Mesenchymal stem cell (in vitro differentiated cells and primary cell): Measurements from ENCODE around the gene TASL.

ENCODE experiments used
- DNase-seq: peaks from one replicate; pipeline ENCODE4 v3.0.0-alpha.2; 2013
- H2AFZ ChIP-seq: one replicate; pipeline ENCODE4 v1.6.1; 2013; ENCODE audit warnings: low read depth, mild to moderate bottlenecking, control low read depth, inconsistent platforms, low read length, moderate library complexity
- H2AK5ac ChIP-seq: 2 replicates; pipeline ENCODE4 v1.6.1; 2013; ENCODE audit warnings: low read length, moderate library complexity, mild to moderate bottlenecking, inconsistent platforms; ENCODE audit not compliant: severe bottlenecking
- H2BK120ac ChIP-seq: one replicate; pipeline ENCODE4 v1.6.1; 2013; ENCODE audit warnings: low read depth, mild to moderate bottlenecking, inconsistent platforms, low read length, moderate library complexity
- H2BK12ac ChIP-seq, 2 experiments: one replicate each; pipeline ENCODE4 v1.6.1; 2013; ENCODE audit warnings: inconsistent platforms in 2 of 2, low read length in 2 of 2, mild to moderate bottlenecking in 2 of 2, moderate library complexity in 2 of 2, control low read depth in 1 of 2
- H2BK15ac ChIP-seq: one replicate; pipeline ENCODE4 v1.6.1; 2013; ENCODE audit warnings: mild to moderate bottlenecking, low read depth, inconsistent platforms; ENCODE audit not compliant: poor library complexity, severe bottlenecking
- H2BK5ac ChIP-seq: 2 replicates; pipeline ENCODE4 v1.6.1; 2013; ENCODE audit warnings: low read depth, mild to moderate bottlenecking, low read length, control low read depth, inconsistent platforms; ENCODE audit not compliant: poor library complexity, severe bottlenecking
- H3K14ac ChIP-seq, 2 experiments: one replicate each; pipeline ENCODE4 v1.6.1; 2013; ENCODE audit warnings: inconsistent platforms in 2 of 2, low read length in 2 of 2, control low read depth in 1 of 2, mild to moderate bottlenecking in 1 of 2, moderate library complexity in 1 of 2
- H3K18ac ChIP-seq, 2 experiments: one replicate each; pipeline ENCODE4 v1.6.1; 2013; ENCODE audit warnings: inconsistent platforms in 2 of 2, low read length in 2 of 2, control low read depth in 1 of 2, low read depth in 1 of 2, mild to moderate bottlenecking in 1 of 2
- H3K23ac ChIP-seq, 2 experiments: one replicate each; pipeline ENCODE4 v1.6.1; 2013; ENCODE audit warnings: inconsistent platforms in 2 of 2, low read length in 2 of 2, mild to moderate bottlenecking in 2 of 2, moderate library complexity in 2 of 2, control low read depth in 1 of 2
- H3K27ac ChIP-seq: 2 replicates; pipeline ENCODE4 v1.5.1; 2013; ENCODE audit warnings: mild to moderate bottlenecking, moderate library complexity, low read length, control low read depth, inconsistent platforms; ENCODE audit not compliant: poor library complexity, severe bottlenecking
- H3K27me3 ChIP-seq, 2 experiments: 2 replicates each; pipeline versions ENCODE4 v1.6.1 to v1.7.0; 2013; ENCODE audit warnings: low read length in 2 of 2, mild to moderate bottlenecking in 2 of 2, moderate library complexity in 2 of 2, control low read depth in 1 of 2, inconsistent platforms in 1 of 2; ENCODE audit not compliant: control insufficient read depth in 1 of 2, insufficient read depth in 1 of 2
- H3K36me3 ChIP-seq, 2 experiments: 2 replicates each; pipeline versions ENCODE4 v1.6.1 to v1.7.0; 2013; ENCODE audit warnings: low read length in 2 of 2, control low read depth in 1 of 2, inconsistent platforms in 1 of 2, low read depth in 1 of 2, mild to moderate bottlenecking in 1 of 2; ENCODE audit not compliant: insufficient read depth in 2 of 2, control insufficient read depth in 1 of 2
- H3K4ac ChIP-seq, 2 experiments: one replicate each; pipeline ENCODE4 v1.6.1; 2013; ENCODE audit warnings: inconsistent platforms in 2 of 2, low read length in 2 of 2, mild to moderate bottlenecking in 2 of 2, moderate library complexity in 2 of 2, control low read depth in 1 of 2, low read depth in 1 of 2
- H3K4me1 ChIP-seq: 2 replicates; pipeline ENCODE4 v1.6.1; 2013; ENCODE audit warnings: low read depth, low read length, control low read depth; ENCODE audit not compliant: control insufficient read depth, insufficient read depth
- H3K4me2 ChIP-seq: 2 replicates; pipeline ENCODE4 v1.6.1; 2013; ENCODE audit warnings: low read length, mild to moderate bottlenecking, inconsistent platforms; ENCODE audit not compliant: poor library complexity, severe bottlenecking
- H3K4me3 ChIP-seq, 2 experiments: 2 replicates each; pipeline versions ENCODE4 v1.5.1 to v1.7.0; 2013; ENCODE audit warnings: low read length in 2 of 2, mild to moderate bottlenecking in 2 of 2, control low read depth in 1 of 2, low read depth in 1 of 2; ENCODE audit not compliant: insufficient read depth in 1 of 2
- H3K79me1 ChIP-seq: replicated peaks from 2 replicates; pipeline ENCODE4 v1.6.1; 2013; ENCODE audit warnings: mild to moderate bottlenecking, control low read depth, low read length, inconsistent platforms; ENCODE audit not compliant: poor library complexity, severe bottlenecking
- H3K9ac ChIP-seq: 2 replicates; pipeline ENCODE4 v1.7.0; 2013; ENCODE audit warnings: mild to moderate bottlenecking, low read length, moderate library complexity
- H3K9me3 ChIP-seq: 2 replicates; pipeline ENCODE4 v1.7.0; 2013; ENCODE audit warnings: mild to moderate bottlenecking, low read length; ENCODE audit not compliant: control insufficient read depth
- H4K8ac ChIP-seq: one replicate; pipeline ENCODE4 v1.6.1; 2013; ENCODE audit warnings: inconsistent platforms, mild to moderate bottlenecking, low read length, moderate library complexity
- H4K91ac ChIP-seq: one replicate; pipeline ENCODE4 v1.6.1; 2013; ENCODE audit warnings: mild to moderate bottlenecking, low read length, inconsistent platforms
- WGBS: methylation state at CpG from one replicate; pipeline ENCODE4 v1.1.7; 2013; ENCODE audit warnings: mixed read lengths; 5-methylcytosine and 5-hydroxymethylcytosine counted together

TASL gene

DNA sequence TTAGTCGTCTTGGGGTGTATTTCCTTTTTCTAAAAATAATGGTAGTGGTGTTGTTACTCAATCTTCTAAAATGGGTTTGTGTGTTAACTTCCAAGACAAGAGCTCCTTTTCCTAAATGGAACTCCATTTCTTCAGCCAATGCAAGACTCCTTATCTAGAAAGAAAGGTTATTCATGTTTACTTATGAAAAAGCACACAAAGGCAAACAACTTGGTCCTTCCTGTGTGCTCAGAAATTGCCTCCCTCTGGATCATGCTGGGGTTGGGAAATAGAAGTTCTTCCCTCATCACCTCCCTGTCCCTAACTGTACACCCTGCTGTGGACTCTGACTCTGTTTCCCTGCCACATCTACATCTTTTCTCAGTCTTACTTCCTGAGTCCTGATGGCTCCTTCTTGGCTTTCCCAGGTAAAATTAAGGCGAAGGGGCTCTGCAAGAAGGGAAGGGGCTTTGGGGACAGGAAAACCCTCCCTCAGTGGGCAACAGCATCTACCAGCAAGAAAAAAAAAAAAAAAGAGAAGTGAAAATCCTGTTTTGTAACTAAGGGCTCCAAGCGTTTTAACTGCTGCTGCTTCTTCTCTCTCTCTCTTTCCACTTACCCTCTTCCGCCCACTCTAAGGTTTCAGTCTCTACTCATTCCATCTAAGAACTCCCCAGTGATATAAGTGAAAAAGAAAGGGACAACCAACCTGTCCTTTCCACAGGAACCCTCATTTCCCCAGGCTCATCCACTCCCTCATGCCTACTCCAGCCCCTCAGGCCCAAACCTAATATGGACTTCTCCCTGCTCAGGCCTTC, 19.8 kb upstream of the TASL start:
- no peaks in the 10 kb centered on the region for H3K79me1 ChIP-seq
- 100% methylated on average over 1 of the region's 4 CpGs for WGBS

GRCh38 chrX:30593440-30594200, 16.1 kb upstream of the TASL start:
- H3K27me3 ChIP-seq, result peaks cover 0 to 3% of the 10 kb centered on the region in 2 experiments
- H3K4ac ChIP-seq, result no peak overlapping the region
- H2BK120ac ChIP-seq, result no peak overlapping the region
- no peak overlapping the region for H3K18ac ChIP-seq
- no peak overlapping the region for H3K23ac ChIP-seq
- no peak overlapping the region for H3K4me3 ChIP-seq
- H3K36me3 ChIP-seq, result no peaks in the 10 kb centered on the region
- no peak overlapping the region for H2AK5ac ChIP-seq
- no peak overlapping the region for H4K8ac ChIP-seq
- no peak overlapping the region for H3K4me2 ChIP-seq
- WGBS, result 50% methylated on average over 2 of the region's 6 CpGs
- no peak overlapping the region for H3K14ac ChIP-seq
- no peaks in the 10 kb centered on the region for H3K9me3 ChIP-seq
- H3K9ac ChIP-seq, result no peak overlapping the region
- no peak for DNase-seq
- H2BK5ac ChIP-seq, result no peak overlapping the region
- H3K27ac ChIP-seq, result no peak overlapping the region
- no peak overlapping the region for H2BK15ac ChIP-seq
- no peak overlapping the region for H2AFZ ChIP-seq
- H4K91ac ChIP-seq, result no peak overlapping the region
- no peak overlapping the region for H2BK12ac ChIP-seq
- H3K79me1 ChIP-seq, result no peaks in the 10 kb centered on the region
- H3K4me1 ChIP-seq, result no peaks in the 10 kb centered on the region

More for the DNA sequence above, 19.8 kb upstream of the TASL start:
- Histone ChIP-seq H2BK5ac (no peak overlapping the region), H3K23ac (no peak overlapping the region), H2BK12ac (no peak overlapping the region), H2BK120ac (no peak overlapping the region), H3K4me1 (no peaks in the 10 kb centered on the region), H3K9ac (no peak overlapping the region), H3K27ac (no peak overlapping the region), H3K18ac (no peak overlapping the region), H3K14ac (no peak overlapping the region), H3K27me3 (no peaks in the 10 kb centered on the region), H2AFZ (no peak overlapping the region), H4K8ac (no peak overlapping the region), H2AK5ac (no peak overlapping the region), H3K4ac (no peak overlapping the region), H3K4me2 (no peak overlapping the region), H3K9me3 (no peaks in the 10 kb centered on the region), H3K36me3 (no peaks in the 10 kb centered on the region), H3K4me3 (no peak overlapping the region), H2BK15ac (no peak overlapping the region), H4K91ac (no peak overlapping the region)
- no peak for DNase-seq

DNA sequence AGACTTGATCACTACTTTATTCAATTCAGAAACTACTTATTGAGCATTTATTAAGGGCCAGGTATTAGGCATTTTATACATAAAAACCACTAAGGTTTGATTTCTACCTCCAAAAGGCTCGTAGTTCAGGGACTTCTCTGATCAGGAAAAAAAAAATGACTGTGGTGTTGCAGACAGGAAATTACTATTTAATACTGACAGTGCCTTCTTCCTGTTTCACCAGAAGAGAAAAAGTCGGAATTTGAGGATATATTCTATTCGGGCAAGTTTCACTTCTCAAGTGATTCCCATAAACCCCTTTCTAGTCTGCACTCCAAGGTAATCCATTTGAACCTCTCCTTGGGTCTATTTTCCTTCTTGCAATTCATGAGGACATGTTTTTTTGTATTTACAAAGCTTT, 15.3 kb upstream of the TASL start:
- Histone ChIP-seq H3K27ac (no peak overlapping the region), H4K91ac (no peak overlapping the region), H3K27me3 (peaks cover 0 to 3% of the 10 kb centered on the region in 2 experiments), H4K8ac (no peak overlapping the region), H2AFZ (no peak overlapping the region), H2BK15ac (no peak overlapping the region), H2BK12ac (no peak overlapping the region), H3K14ac (no peak overlapping the region), H3K4ac (no peak overlapping the region), H3K4me1 (no peaks in the 10 kb centered on the region), H3K79me1 (no peaks in the 10 kb centered on the region), H2BK120ac (no peak overlapping the region), H2AK5ac (no peak overlapping the region), H3K4me2 (no peak overlapping the region), H3K9me3 (no peaks in the 10 kb centered on the region), H3K4me3 (no peak overlapping the region), H3K23ac (no peak overlapping the region), H3K9ac (no peak overlapping the region), H3K36me3 (no peaks in the 10 kb centered on the region), H3K18ac (no peak overlapping the region), H2BK5ac (no peak overlapping the region)
- 78% methylated on average over 2 of the region's 3 CpGs for WGBS
- DNase-seq, result no peak

GRCh38 chrX:30590368-30590767, 12.8 kb upstream of the TASL start:
- Histone ChIP-seq H3K14ac (no peak overlapping the region), H3K27ac (no peak overlapping the region), H3K23ac (no peak overlapping the region), H3K4me1 (no peaks in the 10 kb centered on the region), H4K8ac (no peak overlapping the region), H3K4ac (no peak overlapping the region), H3K4me3 (no peak overlapping the region), H2BK5ac (no peak overlapping the region), H2BK12ac (no peak overlapping the region), H3K9me3 (no peaks in the 10 kb centered on the region), H3K4me2 (no peak overlapping the region), H2AFZ (no peak overlapping the region), H3K27me3 (peaks cover 0 to 3% of the 10 kb centered on the region in 2 experiments), H2AK5ac (no peak overlapping the region), H3K18ac (no peak overlapping the region), H3K79me1 (no peaks in the 10 kb centered on the region), H3K9ac (no peak overlapping the region), H4K91ac (no peak overlapping the region), H2BK15ac (no peak overlapping the region), H2BK120ac (no peak overlapping the region), H3K36me3 (no peaks in the 10 kb centered on the region)
- no CpG with 5 or more reads among the region's 3 CpGs for WGBS
- no peak for DNase-seq
